GM13977 (cell line): Measurements from ENCODE around the gene ULK4.

Experiments
- DNase-seq: peaks from one replicate; pipeline ENCODE4 v3.0.0; 2012; ENCODE audit warnings: low spot score
- CTCF ChIP-seq: IDR thresholded peaks from 2 replicates; pipeline ENCODE4 v1.5.1; 2012; ENCODE audit warnings: mild to moderate bottlenecking, control low read depth; ENCODE audit not compliant: insufficient read depth; ENCODE audit errors: extremely low read depth, missing control alignments
- in situ Hi-C: fragments of 300-500 bp; cut with MboI; formaldehyde crosslinking; loops from one replicate; pipeline ENCODE4 v1.12.0; 2022; ENCODE audit warnings: low sequenced_read_pairs, low pct_unique_long_range_greater_than_20kb, mixed read lengths, inconsistent platforms; ENCODE audit not compliant: unreplicated experiment

The ULK4 gene

DNA sequence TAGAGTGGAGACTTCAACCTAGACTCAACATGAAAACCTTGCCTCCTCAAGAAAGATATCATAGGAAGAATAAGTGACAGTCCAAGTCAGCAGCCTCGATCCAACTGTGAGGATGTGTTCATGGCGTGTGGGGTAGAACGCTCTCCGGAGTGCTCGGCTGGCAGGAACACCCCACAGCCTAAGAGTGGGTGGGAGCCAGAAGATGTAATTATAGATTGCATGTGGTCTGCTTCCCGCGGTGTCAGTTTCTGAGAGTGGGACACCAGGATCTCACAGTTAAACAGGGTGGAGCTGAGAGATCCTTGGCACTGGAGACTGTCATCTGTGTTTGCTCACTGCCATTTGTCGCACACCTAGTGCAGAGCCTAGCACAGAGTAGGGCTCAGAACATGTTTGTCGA lies 604.6 kb downstream of the ULK4 start:
- TF ChIP-seq CTCF: no peak
- DNase-seq: no peak
- in situ Hi-C loops: no loop called here

DNA sequence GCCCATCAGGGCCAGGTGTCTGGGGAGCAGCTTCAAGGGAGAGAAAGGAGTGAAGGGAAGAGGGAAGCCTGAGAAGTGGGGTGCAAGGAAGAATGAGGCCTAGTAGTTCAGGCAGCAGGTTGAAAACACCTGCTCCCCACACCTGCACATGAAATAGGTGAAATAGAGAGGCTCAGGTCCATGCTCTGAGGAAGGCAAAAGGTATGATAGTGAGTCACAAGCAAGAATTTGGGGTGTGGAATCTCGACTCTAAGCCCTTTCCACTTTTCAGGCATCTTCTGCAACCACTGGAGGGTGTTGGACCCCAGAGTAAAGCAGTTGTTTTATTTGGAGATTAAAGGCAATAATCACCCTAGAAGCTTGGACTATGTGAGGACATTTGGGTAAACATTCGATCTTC lies 605.1 kb downstream of the ULK4 start:
- no peak for TF ChIP-seq CTCF
- DNase-seq: no peak
- in situ Hi-C loops: no loop called here

- TF ChIP-seq CTCF: no peak
- in situ Hi-C loops: no loop called here
- DNase-seq: no peak
These were observed 609.4 kb downstream of the ULK4 start for GRCh38 chr3:41352510-41352909.

DNA sequence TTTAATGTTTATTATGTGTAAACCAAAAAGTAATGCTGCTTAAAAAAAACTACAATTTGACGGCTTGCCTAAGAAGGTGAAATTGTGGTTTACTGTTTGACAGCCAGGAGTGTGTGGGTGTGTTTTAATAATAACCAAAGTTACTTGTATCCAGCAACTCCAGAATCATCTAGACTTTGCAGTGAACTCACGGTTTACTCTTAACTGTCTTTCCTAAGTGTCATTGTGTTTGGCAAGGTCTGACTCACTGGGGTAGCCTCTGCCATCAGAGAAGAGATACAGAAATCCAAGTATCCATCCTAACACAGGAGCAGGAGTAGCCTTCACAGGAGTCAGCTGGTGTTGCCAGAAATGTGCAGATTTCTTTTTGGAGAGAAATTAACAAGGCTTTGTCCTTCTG lies 611.5 kb downstream of the ULK4 start:
- in situ Hi-C loops: no loop called here
- no peak for TF ChIP-seq CTCF

DNA sequence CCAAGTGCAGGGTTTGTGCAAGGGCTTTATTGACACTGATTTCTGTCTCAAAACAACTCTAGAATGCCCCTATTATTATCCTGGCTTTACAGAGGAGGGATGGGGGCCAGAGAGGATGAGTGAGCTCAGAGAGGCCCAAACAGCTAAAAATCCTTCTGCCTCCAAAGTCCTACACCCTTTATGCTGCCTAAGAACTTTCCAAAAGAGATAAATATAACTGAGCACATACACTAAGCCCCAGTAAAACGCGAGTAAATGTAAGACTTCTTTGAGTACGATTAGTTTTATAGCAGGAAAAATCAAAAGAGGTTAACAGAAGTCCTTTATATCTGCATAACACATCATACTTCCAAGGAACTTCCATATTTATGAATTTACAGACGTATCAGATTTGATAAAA lies 613.5 kb downstream of the ULK4 start:
- in situ Hi-C loops: no loop called here
- no peak for DNase-seq
- no peak for TF ChIP-seq CTCF

More for the DNA sequence above, 611.5 kb downstream of the ULK4 start:
- no peak for DNase-seq

GRCh38 chr3:41346698-41347270 lies 615.1 kb downstream of the ULK4 start:
- TF ChIP-seq CTCF: no peak
- DNase-seq: no peak
- in situ Hi-C loops: no loop called here

- no peak for TF ChIP-seq CTCF
- in situ Hi-C loops: no loop called here
- DNase-seq: no peak
These were observed 616.1 kb downstream of the ULK4 start for GRCh38 chr3:41345788-41346187.
